OCI-LY7 (cell line): ENCODE results near the gene DYNLL1. TPM values are rescaled to one million over a fixed set of nuclear protein-coding genes. Genes with fewer than 3 reads are reported as not detected.

Experiments
- BruUV-seq: library from RNA; stranded (reverse); fragments of 400-500 nt; replicated peaks from 2 replicates; lab custom pipeline; 2021; lab: Mats Ljungman, UMichigan
- CTCF ChIA-PET: fragments of 300-600 bp; sonication (Branson Sonifier 250); formaldehyde crosslinking; loops from one replicate; lab custom pipeline; 2022; ENCODE audit warnings: antibody characterized with exemption; ENCODE audit not compliant: unreplicated experiment; lab: Charles Lee
- POLR2A ChIA-PET: fragments of 300-600 bp; sonication (Branson Sonifier 250); formaldehyde crosslinking; loops from one replicate; lab custom pipeline; 2022; ENCODE audit warnings: antibody characterized with exemption; lab: Charles Lee
- DNase-seq: peaks from one replicate; pipeline ENCODE4 v3.0.0-alpha.2; 2015; ENCODE audit warnings: low spot score
- H2AFZ ChIP-seq: fragments of 200-600 bp; sonication (generic), shearing (Covaris generic); 2 replicates; pipeline ENCODE4 v1.6.1; 2014; ENCODE audit warnings: mild to moderate bottlenecking, antibody characterized with exemption, low read length, moderate library complexity
- H3K27ac ChIP-seq: fragments of 200-600 bp; sonication (generic); 2 replicates; pipeline ENCODE4 v1.5.1; 2014; ENCODE audit warnings: mixed run types, low read depth, mild to moderate bottlenecking, moderate library complexity, low read length, inconsistent platforms; ENCODE audit not compliant: poor library complexity, severe bottlenecking
- H3K36me3 ChIP-seq: fragments of 200-600 bp; sonication (generic); 2 replicates; pipeline ENCODE4 v1.6.1; 2014; ENCODE audit warnings: mild to moderate bottlenecking, antibody characterized with exemption, low read length, moderate library complexity, mixed read lengths; ENCODE audit not compliant: insufficient read depth
- H3K4me1 ChIP-seq: fragments of 200-600 bp; sonication (generic); 2 replicates; pipeline ENCODE4 v1.5.1; 2014; ENCODE audit warnings: mild to moderate bottlenecking, low read length; ENCODE audit not compliant: insufficient read depth, poor library complexity, severe bottlenecking
- H3K4me2 ChIP-seq: fragments of 200-600 bp; sonication (generic); 2 replicates; pipeline ENCODE4 v1.6.1; 2014; ENCODE audit warnings: mild to moderate bottlenecking, low read length
- H3K4me3 ChIP-seq: fragments of 200-600 bp; sonication (generic); 2 replicates; pipeline ENCODE4 v1.5.1; 2014; ENCODE audit warnings: mild to moderate bottlenecking, low read depth, low read length; ENCODE audit not compliant: poor library complexity, severe bottlenecking
- H3K79me2 ChIP-seq: fragments of 200-600 bp; sonication (generic); 2 replicates; pipeline ENCODE4 v1.6.1; 2016; ENCODE audit warnings: low read depth, mild to moderate bottlenecking, low read length, moderate library complexity, mixed read lengths; ENCODE audit not compliant: insufficient read depth
- H3K9me2 ChIP-seq: fragments of 200-600 bp; sonication (generic); 2 replicates; pipeline ENCODE4 v1.6.1; 2016; ENCODE audit warnings: mild to moderate bottlenecking, low read length, mixed read lengths; ENCODE audit not compliant: insufficient read depth
- H3K9me3 ChIP-seq: fragments of 200-600 bp; sonication (generic); 2 replicates; pipeline ENCODE4 v1.6.1; 2014; ENCODE audit warnings: mild to moderate bottlenecking, mixed run types, low read length, mixed read lengths
- H4K20me1 ChIP-seq: fragments of 200-600 bp; sonication (generic); 2 replicates; pipeline ENCODE4 v1.6.1; 2014; ENCODE audit warnings: mild to moderate bottlenecking, antibody characterized with exemption, low read length, moderate library complexity, mixed read lengths; ENCODE audit not compliant: insufficient read depth
- EZH2phosphoT487 ChIP-seq: fragments of 200-600 bp; sonication (generic); IDR thresholded peaks from 2 replicates; pipeline ENCODE4 v1.6.1; 2018; ENCODE audit warnings: low read depth, borderline replicate concordance, mild to moderate bottlenecking, mixed run types, antibody characterized with exemption, low read length, moderate library complexity, mixed read lengths
- intact Hi-C: fragments of 100-400 bp; cut with micrococcal nuclease; formaldehyde crosslinking; loops from one replicate; pipeline ENCODE4 v1.10.0; 2022; ENCODE audit not compliant: unreplicated experiment
- total RNA-seq, 2 experiments: library from RNA; depleted of rRNA in 1 of 2; stranded (reverse); fragments of >200 nt in 1 of 2; shearing (Covaris generic) in 1 of 2; gene quantifications; 2 replicates each; pipeline ENCODE4 v1.2.3, GENCODE V29; 2014 to 2022
- TF ChIP-seq, protein P1 (sequence below): fragments of 200-600 bp; sonication (generic); conservative IDR thresholded peaks from 2 replicates; pipeline ENCODE4 v1.5.1; 2014; ENCODE audit warnings: mild to moderate bottlenecking, antibody characterized with exemption, low read length, moderate library complexity, mixed read lengths

DYNLL1 gene
- total RNA-seq, 2 experiments from 2014 or later: 321 to 400 TPM

- CTCF ChIA-PET: interaction anchor here (0.8 kb wide), 1 partner anchor 11 kb away, joined by 3 read pairs; the partner anchor contains the start of genes GATC and TRIAP1
Observed at GRCh38 chr12:120457133-120457532, 38.8 kb upstream of the DYNLL1 start.

GRCh38 chr12:120460157-120460556 is 35.8 kb upstream of the DYNLL1 start:
- no peak overlapping the region for H3K4me3 ChIP-seq
- peaks cover 21% of the 10 kb centered on the region; the same call in 1 of the 2 replicates for H4K20me1 ChIP-seq
- no peak for DNase-seq
- H3K79me2 ChIP-seq: peaks cover 23% of the 10 kb centered on the region
- ChIA-PET CTCF (no interaction called here), POLR2A (interaction anchor here (1.2 kb wide), 1 partner anchor 23 kb away, joined by 9 read pairs; no protein-coding TSS in a partner anchor)
- TF ChIP-seq EZH2phosphoT487: no peak
- TF ChIP-seq, protein P1, sequence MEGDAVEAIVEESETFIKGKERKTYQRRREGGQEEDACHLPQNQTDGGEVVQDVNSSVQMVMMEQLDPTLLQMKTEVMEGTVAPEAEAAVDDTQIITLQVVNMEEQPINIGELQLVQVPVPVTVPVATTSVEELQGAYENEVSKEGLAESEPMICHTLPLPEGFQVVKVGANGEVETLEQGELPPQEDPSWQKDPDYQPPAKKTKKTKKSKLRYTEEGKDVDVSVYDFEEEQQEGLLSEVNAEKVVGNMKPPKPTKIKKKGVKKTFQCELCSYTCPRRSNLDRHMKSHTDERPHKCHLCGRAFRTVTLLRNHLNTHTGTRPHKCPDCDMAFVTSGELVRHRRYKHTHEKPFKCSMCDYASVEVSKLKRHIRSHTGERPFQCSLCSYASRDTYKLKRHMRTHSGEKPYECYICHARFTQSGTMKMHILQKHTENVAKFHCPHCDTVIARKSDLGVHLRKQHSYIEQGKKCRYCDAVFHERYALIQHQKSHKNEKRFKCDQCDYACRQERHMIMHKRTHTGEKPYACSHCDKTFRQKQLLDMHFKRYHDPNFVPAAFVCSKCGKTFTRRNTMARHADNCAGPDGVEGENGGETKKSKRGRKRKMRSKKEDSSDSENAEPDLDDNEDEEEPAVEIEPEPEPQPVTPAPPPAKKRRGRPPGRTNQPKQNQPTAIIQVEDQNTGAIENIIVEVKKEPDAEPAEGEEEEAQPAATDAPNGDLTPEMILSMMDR: no peak
- H2AFZ ChIP-seq: no peak overlapping the region
- H3K9me2 ChIP-seq: no peaks in the 10 kb centered on the region
- H3K4me2 ChIP-seq: no peak overlapping the region
- intact Hi-C loops: no loop called here
- peaks cover 99% of the 10 kb centered on the region for H3K36me3 ChIP-seq
- BruUV-seq: no TSS peak
- H3K4me1 ChIP-seq: no peaks in the 10 kb centered on the region
- no peak overlapping the region for H3K27ac ChIP-seq
- H3K9me3 ChIP-seq: no peaks in the 10 kb centered on the region

More at GRCh38 chr12:120457133-120457532, 38.8 kb upstream of the DYNLL1 start:
- POLR2A ChIA-PET: interaction anchor here (2.1 kb wide), 1 partner anchor 12 kb away, joined by 6 read pairs; no protein-coding TSS in a partner anchor
- H3K27ac ChIP-seq: no peak overlapping the region
- intact Hi-C loops: no loop called here
- no peak for TF ChIP-seq EZH2phosphoT487
- TF ChIP-seq, protein P1: peak; percentile 74
- no peaks in the 10 kb centered on the region for H3K9me3 ChIP-seq
- peak; percentile 48 for DNase-seq
- peaks cover 94% of the 10 kb centered on the region for H3K36me3 ChIP-seq
- H3K4me3 ChIP-seq: no peak overlapping the region
- no peak overlapping the region for H3K4me2 ChIP-seq
- no peak overlapping the region for H2AFZ ChIP-seq
- H3K79me2 ChIP-seq: peaks cover 2% of the 10 kb centered on the region; the same call in 1 of the 2 replicates
- H4K20me1 ChIP-seq: peaks cover 3% of the 10 kb centered on the region; the same call in 1 of the 2 replicates
- no peaks in the 10 kb centered on the region for H3K9me2 ChIP-seq
- no peaks in the 10 kb centered on the region for H3K4me1 ChIP-seq
- BruUV-seq: no TSS peak

- H3K27ac ChIP-seq: no peak overlapping the region
- CTCF ChIA-PET: no interaction called here
- H3K4me2 ChIP-seq: no peak overlapping the region
- BruUV-seq: no TSS peak
- peaks cover 43% of the 10 kb centered on the region for H3K79me2 ChIP-seq
- peaks cover 13% of the 10 kb centered on the region for H3K4me1 ChIP-seq
- H2AFZ ChIP-seq: no peak overlapping the region
- H4K20me1 ChIP-seq: peaks cover 31% of the 10 kb centered on the region
- H3K36me3 ChIP-seq: peaks cover 99% of the 10 kb centered on the region
- no peaks in the 10 kb centered on the region for H3K9me2 ChIP-seq
- no peak for DNase-seq
- intact Hi-C loops: no loop called here
- no peaks in the 10 kb centered on the region for H3K9me3 ChIP-seq
- no peak overlapping the region for H3K4me3 ChIP-seq
- no peak for TF ChIP-seq EZH2phosphoT487
- POLR2A ChIA-PET: interaction anchor here (0.8 kb wide), 1 partner anchor 16 kb away, joined by 3 read pairs; the partner anchor contains the start of genes GATC and TRIAP1
Observed at GRCh38 chr12:120462099-120462640, 33.7 kb upstream of the DYNLL1 start.
